ENCODE data around the gene CLASP1. TPM values are rescaled to one million over a fixed set of nuclear protein-coding genes. Genes with fewer than 3 reads are reported as not detected.

The CLASP1 gene
- total RNA-seq, 2 experiments from 2014 or later, result 62.3 to 76.1 TPM

DNA sequence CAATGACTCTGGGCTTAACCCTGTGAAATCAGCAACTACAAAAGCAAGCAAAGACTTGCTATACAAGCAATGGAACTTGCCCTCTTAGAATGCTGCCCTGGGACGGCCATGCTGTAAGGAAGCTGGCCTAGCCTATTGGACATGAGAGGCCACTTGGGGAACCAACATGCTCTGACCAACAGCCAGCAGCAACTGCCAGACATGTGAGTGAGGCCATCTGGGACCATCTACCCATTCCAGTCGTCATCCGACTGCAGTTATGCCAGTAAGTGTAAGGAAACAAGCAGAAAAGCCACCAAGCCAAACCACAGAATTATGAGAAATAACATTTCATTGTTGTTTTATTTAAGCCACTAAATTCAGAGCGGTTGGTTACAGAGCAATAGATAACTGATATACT lies 40.9 kb downstream of the CLASP1 start:
- no peak overlapping the region for H3K27ac Mint-ChIP-seq
- no peak for ATAC-seq
- no peaks in the 10 kb centered on the region for H3K27me3 Mint-ChIP-seq
- no peaks in the 10 kb centered on the region for H3K9me3 Mint-ChIP-seq (ENCODE audit: low read depth)
- DNase-seq, result no peak
- peaks cover 16% of the 10 kb centered on the region for H3K4me1 Mint-ChIP-seq
- H3K36me3 Mint-ChIP-seq, result peaks cover 38% of the 10 kb centered on the region
- no peak overlapping the region for H3K4me3 Mint-ChIP-seq
- CTCF ChIA-PET, result no interaction called here

- H3K4me3 Mint-ChIP-seq, result no peak overlapping the region
- no peak overlapping the region for H3K27ac Mint-ChIP-seq
- CTCF ChIA-PET, result no interaction called here
- H3K4me1 Mint-ChIP-seq, result peaks cover 16% of the 10 kb centered on the region
- no peaks in the 10 kb centered on the region for H3K27me3 Mint-ChIP-seq
- H3K36me3 Mint-ChIP-seq, result peaks cover 43% of the 10 kb centered on the region
- DNase-seq, result no peak
- no peaks in the 10 kb centered on the region for H3K9me3 Mint-ChIP-seq (ENCODE audit: low read depth)
- ATAC-seq, result no peak
These were observed 43.2 kb downstream of the CLASP1 start for GRCh38 chr2:121605820-121606733.

- DNase-seq (no peak), ATAC-seq (no peak)
- no peak overlapping the region for H3K27ac Mint-ChIP-seq
- no peaks in the 10 kb centered on the region for H3K9me3 Mint-ChIP-seq (ENCODE audit: low read depth)
- CTCF ChIA-PET, result no interaction called here
- no peaks in the 10 kb centered on the region for H3K27me3 Mint-ChIP-seq
- peaks cover 44% of the 10 kb centered on the region for H3K36me3 Mint-ChIP-seq
- H3K4me1 Mint-ChIP-seq, result peaks cover 15% of the 10 kb centered on the region
- H3K4me3 Mint-ChIP-seq, result no peak overlapping the region
These were observed 46.1 kb downstream of the CLASP1 start for GRCh38 chr2:121603185-121603584.

DNA sequence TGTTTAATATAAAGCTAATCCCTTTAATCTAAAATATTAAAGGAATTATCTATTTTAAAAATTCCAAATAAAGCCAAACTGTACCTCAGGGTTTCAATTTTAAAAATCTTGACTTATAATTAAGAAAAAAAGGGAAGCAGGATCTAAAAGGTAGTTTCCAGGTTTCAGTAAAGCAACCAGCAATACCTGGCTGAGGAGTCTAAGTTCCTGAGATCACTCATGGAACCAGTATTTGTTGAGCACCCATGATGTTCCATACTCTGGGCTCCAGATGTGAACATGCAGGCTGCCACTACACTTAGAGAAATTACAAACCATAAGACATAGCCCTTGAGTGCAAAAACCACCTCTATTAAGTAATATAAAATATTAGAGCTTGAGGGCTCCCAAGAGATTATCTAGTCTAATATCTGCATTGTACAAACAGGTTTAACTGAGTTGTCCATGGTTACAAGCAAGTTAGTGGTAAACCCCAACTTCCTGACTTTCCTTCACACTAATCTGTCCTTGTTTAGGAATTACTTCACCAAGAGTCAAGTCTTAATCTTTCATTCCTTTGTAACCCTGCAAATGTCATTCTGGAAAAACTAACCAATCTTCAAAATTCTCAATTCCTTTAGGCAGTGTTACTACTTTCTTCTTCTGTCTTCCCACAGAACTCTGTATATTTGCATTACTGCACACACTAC lies 49.2 kb downstream of the CLASP1 start:
- no peak for DNase-seq
- Mint-ChIP-seq H3K27ac (peak overlapping the region; percentile 31), H3K4me1 (peaks cover 36% of the 10 kb centered on the region), H3K27me3 (no peaks in the 10 kb centered on the region), H3K9me3 (ENCODE audit: low read depth) (no peaks in the 10 kb centered on the region), H3K36me3 (peaks cover 29% of the 10 kb centered on the region), H3K4me3 (no peak overlapping the region)
- ATAC-seq, result no peak
- CTCF ChIA-PET, result no interaction called here

GRCh38 chr2:121598087-121598486 lies 51.2 kb downstream of the CLASP1 start:
- DNase-seq (no peak), ATAC-seq (no peak)
- Mint-ChIP-seq H3K4me3 (no peak overlapping the region), H3K27ac (no peak overlapping the region), H3K9me3 (ENCODE audit: low read depth) (no peaks in the 10 kb centered on the region), H3K27me3 (no peaks in the 10 kb centered on the region), H3K36me3 (peaks cover 15% of the 10 kb centered on the region), H3K4me1 (peaks cover 36% of the 10 kb centered on the region)
- CTCF ChIA-PET, result interaction anchor here (1.5 kb wide), 1 partner anchor 10 kb away, joined by 3 read pairs; no protein-coding TSS in a partner anchor

- H3K4me1 Mint-ChIP-seq, result peaks cover 39% of the 10 kb centered on the region
- no peak for DNase-seq
- peak; percentile 79 for ATAC-seq
These were observed 52.8 kb downstream of the CLASP1 start for GRCh38 chr2:121596221-121597080.

DNA sequence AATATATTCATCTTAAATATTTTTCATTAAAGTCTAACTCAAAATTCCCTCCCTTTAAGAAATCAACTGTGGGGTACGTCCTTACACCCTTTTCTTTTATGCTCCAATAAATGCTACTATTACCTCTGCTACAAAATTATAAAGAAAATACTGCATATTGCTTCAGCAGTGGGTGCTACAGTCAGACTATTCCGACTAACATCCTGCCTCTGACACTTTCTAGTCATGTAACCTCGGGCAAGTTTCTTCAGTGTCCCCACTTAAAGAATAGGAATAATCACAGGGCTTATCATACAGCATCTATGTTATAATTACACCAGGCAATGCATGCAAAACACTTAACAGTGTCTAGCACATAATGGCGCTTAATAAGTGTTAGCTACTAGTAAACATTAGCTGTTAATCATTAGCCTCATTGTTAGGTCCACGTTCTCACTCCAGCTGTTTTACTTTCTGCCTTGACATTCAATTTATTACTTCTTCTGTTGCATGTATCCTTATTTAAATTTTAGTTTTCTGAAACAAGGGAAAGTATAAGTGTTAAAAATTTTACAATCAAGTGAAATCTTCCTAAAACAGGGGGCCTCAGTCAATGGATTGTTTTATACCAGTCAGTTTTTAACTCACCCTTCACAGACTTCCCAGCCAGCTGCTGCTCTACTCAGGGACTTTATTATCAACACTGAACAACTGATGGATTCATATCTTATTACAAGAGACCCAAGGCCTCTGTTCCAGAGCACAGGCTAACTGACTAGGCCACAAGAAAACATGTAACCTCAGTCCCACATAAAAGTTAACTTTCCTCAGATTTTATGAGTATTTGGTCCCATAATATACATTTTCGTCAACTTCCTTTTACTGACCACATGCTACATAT lies 54.0 kb downstream of the CLASP1 start:
- DNase-seq, result no peak
- no peaks in the 10 kb centered on the region for H3K9me3 Mint-ChIP-seq (ENCODE audit: low read depth)
- CTCF ChIA-PET, result interaction anchor here (0.9 kb wide), 1 partner anchor 68 kb away, joined by 4 read pairs; no protein-coding TSS in a partner anchor
- no peak for ATAC-seq
- H3K4me1 Mint-ChIP-seq, result peaks cover 33% of the 10 kb centered on the region
- H3K4me3 Mint-ChIP-seq, result no peak overlapping the region
- H3K36me3 Mint-ChIP-seq, result peaks cover 2% of the 10 kb centered on the region
- no peaks in the 10 kb centered on the region for H3K27me3 Mint-ChIP-seq
- no peak overlapping the region for H3K27ac Mint-ChIP-seq

More at GRCh38 chr2:121596221-121597080, 52.8 kb downstream of the CLASP1 start:
- H3K36me3 Mint-ChIP-seq, result peaks cover 5% of the 10 kb centered on the region
- CTCF ChIA-PET, result interaction anchor here (0.9 to 1.4 kb wide), 4 partner anchors 13 to 66 kb away, joined by 4 read pairs; partner anchors contain the start of gene RNU4ATAC
- peak overlapping the region; percentile 55 for H3K4me3 Mint-ChIP-seq
- H3K9me3 Mint-ChIP-seq (ENCODE audit: low read depth), result no peaks in the 10 kb centered on the region
- peak overlapping the region; percentile 82 for H3K27ac Mint-ChIP-seq
- H3K27me3 Mint-ChIP-seq, result no peaks in the 10 kb centered on the region

- DNase-seq, result no peak
- peaks cover 7% of the 10 kb centered on the region for H3K36me3 Mint-ChIP-seq
- peaks cover 15% of the 10 kb centered on the region for H3K4me1 Mint-ChIP-seq
- H3K27ac Mint-ChIP-seq, result no peak overlapping the region
- H3K27me3 Mint-ChIP-seq, result no peaks in the 10 kb centered on the region
- H3K9me3 Mint-ChIP-seq (ENCODE audit: low read depth), result no peaks in the 10 kb centered on the region
- CTCF ChIA-PET, result no interaction called here
- no peak overlapping the region for H3K4me3 Mint-ChIP-seq
- no peak for ATAC-seq
These were observed 58.1 kb downstream of the CLASP1 start for GRCh38 chr2:121591199-121591598.

DNA sequence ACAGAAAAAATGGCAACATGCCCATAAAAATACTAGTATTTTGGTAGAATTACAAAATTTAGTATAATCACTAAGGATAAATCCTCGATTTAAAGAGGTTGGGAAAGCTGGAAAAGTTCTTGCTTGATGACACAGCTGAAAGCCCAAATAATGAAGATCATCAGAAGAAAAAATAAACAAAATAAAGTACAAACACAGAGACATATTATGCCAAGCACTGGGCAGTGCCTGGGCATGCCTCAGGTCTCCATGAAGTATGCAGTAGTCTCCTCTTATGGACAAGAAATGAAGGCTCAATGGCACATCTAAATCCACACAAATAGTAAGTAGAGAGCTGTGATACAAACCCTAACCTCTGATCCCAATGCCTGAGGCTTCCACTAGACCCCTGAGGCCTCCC lies 60.9 kb downstream of the CLASP1 start:
- H3K9me3 Mint-ChIP-seq (ENCODE audit: low read depth), result no peaks in the 10 kb centered on the region
- DNase-seq, result no peak
- H3K4me1 Mint-ChIP-seq, result peaks cover 18% of the 10 kb centered on the region
- no peak overlapping the region for H3K4me3 Mint-ChIP-seq
- H3K27me3 Mint-ChIP-seq, result no peaks in the 10 kb centered on the region
- H3K36me3 Mint-ChIP-seq, result peaks cover 8% of the 10 kb centered on the region
- no peak for ATAC-seq
- CTCF ChIA-PET, result interaction anchor here (0.9 to 1.2 kb wide), 2 partner anchors 10 to 131 kb away, joined by 3 read pairs; no protein-coding TSS in a partner anchor
- no peak overlapping the region for H3K27ac Mint-ChIP-seq

- peaks cover 25% of the 10 kb centered on the region for H3K4me1 Mint-ChIP-seq
- H3K27me3 Mint-ChIP-seq, result no peaks in the 10 kb centered on the region
- H3K4me3 Mint-ChIP-seq, result no peak overlapping the region
- no peak overlapping the region for H3K27ac Mint-ChIP-seq
- DNase-seq, result no peak
- no peaks in the 10 kb centered on the region for H3K9me3 Mint-ChIP-seq (ENCODE audit: low read depth)
- CTCF ChIA-PET, result no interaction called here
- peaks cover 9% of the 10 kb centered on the region for H3K36me3 Mint-ChIP-seq
- ATAC-seq, result no peak
These were observed 62.1 kb downstream of the CLASP1 start for GRCh38 chr2:121587131-121587530.

DNA sequence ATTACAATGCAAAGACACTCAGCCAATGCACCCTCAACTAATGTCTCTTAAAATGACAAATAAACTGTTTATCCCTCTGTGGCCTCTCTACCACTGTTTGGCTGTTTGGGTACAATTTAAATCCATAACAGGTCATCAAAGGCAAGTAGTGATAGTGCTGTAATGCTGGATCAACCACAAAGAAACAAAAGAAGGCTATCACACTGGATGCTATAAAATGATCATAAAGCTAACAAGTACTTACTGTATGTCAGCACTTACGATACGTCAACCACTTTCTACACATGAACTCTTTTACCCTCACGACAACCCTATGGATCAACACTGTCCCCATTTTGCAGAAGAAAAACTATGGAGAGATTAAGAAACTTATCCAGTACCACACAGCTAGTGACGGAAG lies 64.5 kb downstream of the CLASP1 start:
- Mint-ChIP-seq H3K27me3 (no peaks in the 10 kb centered on the region), H3K4me1 (peaks cover 19% of the 10 kb centered on the region), H3K9me3 (ENCODE audit: low read depth) (no peaks in the 10 kb centered on the region), H3K4me3 (no peak overlapping the region), H3K36me3 (peaks cover 9% of the 10 kb centered on the region), H3K27ac (no peak overlapping the region)
- CTCF ChIA-PET, result interaction anchor here (1.2 to 1.6 kb wide), 2 partner anchors 12 to 53 kb away, joined by 3 to 4 read pairs; no protein-coding TSS in a partner anchor
- no peak for DNase-seq
- no peak for ATAC-seq

DNA sequence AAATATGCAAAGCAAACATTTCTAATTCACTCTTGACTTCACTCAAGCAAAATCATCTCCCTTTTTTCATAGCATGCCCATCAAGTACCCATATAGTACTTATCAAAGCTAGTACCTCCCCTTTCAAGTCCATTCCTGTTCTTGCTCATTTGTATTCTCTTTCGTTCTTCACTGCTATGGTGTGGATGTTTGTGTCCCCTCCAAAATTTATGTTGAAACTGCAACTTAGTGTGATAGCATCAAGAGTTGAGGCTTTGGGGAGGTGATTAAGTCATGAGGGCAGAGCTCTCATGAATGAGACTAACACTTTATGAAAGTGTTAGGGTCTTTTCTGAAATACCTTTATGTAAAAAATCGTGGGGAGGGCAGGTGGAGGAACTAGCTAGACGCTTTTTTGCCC lies 65.7 kb downstream of the CLASP1 start:
- H3K27me3 Mint-ChIP-seq, result no peaks in the 10 kb centered on the region
- H3K9me3 Mint-ChIP-seq (ENCODE audit: low read depth), result no peaks in the 10 kb centered on the region
- no peak for DNase-seq
- ATAC-seq, result peak; percentile 58
- no peak overlapping the region for H3K4me3 Mint-ChIP-seq
- CTCF ChIA-PET, result interaction anchor here (0.9 to 1.6 kb wide), 2 partner anchors 13 to 35 kb away, joined by 3 to 4 read pairs; no protein-coding TSS in a partner anchor
- no peak overlapping the region for H3K27ac Mint-ChIP-seq
- H3K4me1 Mint-ChIP-seq, result peaks cover 19% of the 10 kb centered on the region
- H3K36me3 Mint-ChIP-seq, result peaks cover 6% of the 10 kb centered on the region
